ENCODE measurements around the gene CYP3A7. TPM values are rescaled to one million over a fixed set of nuclear protein-coding genes. Genes with fewer than 3 reads are reported as not detected.
"Not testable (repeated sequence)": the region's sequence is repeated elsewhere in the genome, so short reads cannot be mapped to it uniquely, and the experiment has no call there.

The CYP3A7 gene
- total and polyA plus RNA-seq, 7 experiments from 2014 or later, result 0.08 TPM; not detected in 6

DNA sequence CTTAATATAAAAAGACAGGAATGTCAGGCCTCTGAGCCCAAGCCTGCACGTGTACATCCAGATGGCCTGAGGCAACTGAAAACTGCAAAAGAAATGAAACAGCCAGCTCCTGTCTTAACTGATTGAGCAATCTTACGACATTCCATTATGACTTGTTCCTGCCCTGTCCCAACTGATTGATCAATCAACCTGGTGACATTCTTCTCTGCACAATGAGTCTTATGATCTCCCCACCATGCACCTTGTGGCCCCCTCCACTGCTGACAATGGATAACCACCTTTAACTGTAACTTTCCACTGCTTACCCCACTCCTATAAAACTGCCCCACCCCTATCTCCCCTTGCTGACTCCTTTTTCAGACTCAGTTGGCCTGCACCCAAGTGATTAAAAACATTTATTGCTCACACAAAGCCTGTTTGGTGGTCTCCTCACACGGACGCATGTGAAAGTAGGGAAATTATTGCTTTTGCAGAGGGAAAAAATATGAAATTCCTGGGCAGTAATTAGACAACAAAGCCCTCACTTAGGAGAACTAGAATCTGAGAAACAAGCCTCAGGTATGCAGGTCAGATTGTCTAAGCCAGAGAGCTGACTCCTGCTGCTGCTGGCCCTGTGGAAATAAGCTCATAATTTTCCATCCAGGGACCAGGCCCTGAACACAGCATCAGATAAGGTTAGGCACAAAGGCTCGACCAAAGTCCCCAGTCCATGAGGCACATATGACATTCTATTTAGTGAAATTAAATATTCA lies 5.3 kb downstream of the CYP3A7 start:
- DNase-seq, result no peak
- Histone ChIP-seq H3K36me3 (ENCODE audit: control insufficient read depth in 2 of 3, insufficient read depth in 3 of 3, low read length in 3 of 3) (no peaks in the 10 kb centered on the region), H3K9me3 (ENCODE audit: control insufficient read depth in 2 of 3, low read length in 3 of 3) (no peaks in the 10 kb centered on the region), H3K27ac (ENCODE audit: low read depth, low read length) (no peak overlapping the region), H3K4me3 (ENCODE audit: low read length) (no peak overlapping the region), H3K4me1 (ENCODE audit: control insufficient read depth in 2 of 2, insufficient read depth in 2 of 2, low read length in 2 of 2) (no peaks in the 10 kb centered on the region), H3K27me3 (ENCODE audit: control insufficient read depth in 2 of 2, insufficient read depth in 2 of 2, low read length in 2 of 2) (no peaks in the 10 kb centered on the region)
- H3K27ac Mint-ChIP-seq, result no peak overlapping the region
- ATAC-seq, result no peak
- H3K4me3 Mint-ChIP-seq, result no peak overlapping the region
- H3K9me3 Mint-ChIP-seq, result peaks cover 0 to 3% (median 0%) of the 10 kb centered on the region in 11 donors
- H3K4me1 Mint-ChIP-seq, result no peaks in the 10 kb centered on the region
- CTCF ChIA-PET, result no interaction called here
- POLR2A ChIA-PET, result no interaction called here
- H3K27me3 Mint-ChIP-seq, result no peaks in the 10 kb centered on the region
- H3K36me3 Mint-ChIP-seq, result no peaks in the 10 kb centered on the region
- intact Hi-C loops (cut with micrococcal nuclease), result no loop called here

GRCh38 chr7:99728615-99729014 lies 6.4 kb downstream of the CYP3A7 start:
- Mint-ChIP-seq H3K27me3 (no peaks in the 10 kb centered on the region), H3K4me3 (no peak overlapping the region), H3K36me3 (peaks cover 0 to 9% (median 6%) of the 10 kb centered on the region in 5 donors), H3K9me3 (peaks cover 0 to 3% (median 0%) of the 10 kb centered on the region in 11 donors), H3K27ac (no peak overlapping the region), H3K4me1 (no peaks in the 10 kb centered on the region)
- Histone ChIP-seq H3K27ac (ENCODE audit: low read depth, low read length) (no peak overlapping the region), H3K36me3 (ENCODE audit: control insufficient read depth in 2 of 3, insufficient read depth in 3 of 3, low read length in 3 of 3) (no peaks in the 10 kb centered on the region), H3K4me1 (ENCODE audit: control insufficient read depth in 2 of 2, insufficient read depth in 2 of 2, low read length in 2 of 2) (no peaks in the 10 kb centered on the region), H3K27me3 (ENCODE audit: control insufficient read depth in 2 of 2, insufficient read depth in 2 of 2, low read length in 2 of 2) (no peaks in the 10 kb centered on the region), H3K4me3 (ENCODE audit: low read length) (no peak overlapping the region), H3K9me3 (ENCODE audit: control insufficient read depth in 2 of 3, low read length in 3 of 3) (no peaks in the 10 kb centered on the region)
- CTCF ChIA-PET, result no interaction called here
- ATAC-seq, result no peak
- POLR2A ChIA-PET, result no interaction called here
- DNase-seq, result no peak
- intact Hi-C loops (cut with micrococcal nuclease), result no loop called here

GRCh38 chr7:99723201-99723600 lies 11.8 kb downstream of the CYP3A7 start:
- H3K27ac ChIP-seq (ENCODE audit: low read depth, low read length); ATAC-seq; H3K4me3 Mint-ChIP-seq; H3K4me1 ChIP-seq (ENCODE audit: control insufficient read depth in 2 of 2, insufficient read depth in 2 of 2, low read length in 2 of 2); intact Hi-C loops (cut with micrococcal nuclease); DNase-seq; POLR2A ChIA-PET; H3K27me3 Mint-ChIP-seq; H3K9me3 Mint-ChIP-seq; CTCF ChIA-PET; H3K9me3 ChIP-seq (ENCODE audit: control insufficient read depth in 2 of 3, low read length in 3 of 3); H3K27ac Mint-ChIP-seq; H3K27me3 ChIP-seq (ENCODE audit: control insufficient read depth in 2 of 2, insufficient read depth in 2 of 2, low read length in 2 of 2); H3K36me3 ChIP-seq (ENCODE audit: control insufficient read depth in 2 of 3, insufficient read depth in 3 of 3, low read length in 3 of 3); H3K4me3 ChIP-seq (ENCODE audit: low read length): not testable (repeated sequence)
- Mint-ChIP-seq H3K36me3 (peaks cover 0 to 10% (median 7%) of the 10 kb centered on the region in 5 donors), H3K4me1 (peaks cover 6 to 26% (median 22%) of the 10 kb centered on the region in 7 donors)

- Mint-ChIP-seq H3K9me3 (peaks cover 0 to 8% (median 0%) of the 10 kb centered on the region in 11 donors), H3K4me1 (peaks cover 6 to 26% (median 22%) of the 10 kb centered on the region in 7 donors), H3K4me3 (peak overlapping the region in 1 of 10 donors; percentile 10), H3K27ac (peak overlapping the region in 5 of 9 donors; percentile 1 to 74 (median 23)), H3K36me3 (peaks cover 2 to 22% (median 9%) of the 10 kb centered on the region in 5 donors), H3K27me3 (no peaks in the 10 kb centered on the region)
- DNase-seq, result peak in 2 of 9 donors; percentile 2 to 7
- Histone ChIP-seq H3K27ac (ENCODE audit: low read depth, low read length) (no peak overlapping the region), H3K27me3 (ENCODE audit: control insufficient read depth in 2 of 2, insufficient read depth in 2 of 2, low read length in 2 of 2) (no peaks in the 10 kb centered on the region), H3K36me3 (ENCODE audit: control insufficient read depth in 2 of 3, insufficient read depth in 3 of 3, low read length in 3 of 3) (no peaks in the 10 kb centered on the region), H3K9me3 (ENCODE audit: control insufficient read depth in 2 of 3, low read length in 3 of 3) (no peaks in the 10 kb centered on the region), H3K4me3 (ENCODE audit: low read length) (no peak overlapping the region), H3K4me1 (ENCODE audit: control insufficient read depth in 2 of 2, insufficient read depth in 2 of 2, low read length in 2 of 2) (no peaks in the 10 kb centered on the region)
- ChIA-PET CTCF (no interaction called here), POLR2A (no interaction called here)
- peak; percentile 24 for ATAC-seq
- intact Hi-C loops (cut with micrococcal nuclease), result no loop called here
Measured at GRCh38 chr7:99720800-99721595, 14.0 kb downstream of the CYP3A7 start.

DNA sequence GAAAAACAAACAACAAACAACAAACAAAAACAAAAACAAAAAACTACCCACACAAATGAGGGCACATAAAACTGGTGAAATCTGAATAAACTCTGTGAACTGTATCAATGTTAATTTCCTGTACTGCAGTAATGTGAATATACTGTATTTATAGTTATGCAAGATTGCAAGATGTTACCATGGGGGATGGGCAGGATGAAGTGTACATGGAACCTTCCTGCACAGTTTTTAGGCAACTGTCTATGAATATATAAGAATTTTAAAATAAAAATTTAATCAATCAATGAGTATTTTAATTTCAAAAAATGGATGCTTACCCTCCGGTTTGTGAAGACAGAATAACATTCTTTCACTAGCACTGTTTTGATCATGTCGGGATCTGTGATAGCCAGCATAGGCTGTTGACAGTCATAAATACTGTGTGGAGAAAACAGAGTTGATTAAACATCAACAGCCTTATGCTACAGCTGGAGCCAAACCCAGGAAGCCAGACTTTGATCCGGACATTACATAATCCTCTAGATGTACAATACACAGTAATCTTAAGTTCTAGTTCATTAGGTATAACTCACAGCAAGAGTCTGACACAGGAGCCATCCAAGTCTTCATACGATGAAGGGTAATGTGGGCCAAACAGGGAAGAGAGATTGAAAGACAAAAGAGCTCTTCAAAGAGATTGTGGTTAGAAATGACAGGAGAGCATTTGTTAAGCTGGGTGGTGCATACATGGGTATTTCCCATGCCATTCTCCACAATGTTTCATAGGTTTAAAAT lies 14.8 kb downstream of the CYP3A7 start:
- POLR2A ChIA-PET, result no interaction called here
- H3K27ac Mint-ChIP-seq, result peak overlapping the region in 6 of 9 donors; percentile 1 to 74 (median 22)

GRCh38 chr7:99713995-99714570 lies 20.9 kb downstream of the CYP3A7 start:
- Histone ChIP-seq H3K27me3 (ENCODE audit: control insufficient read depth in 2 of 2, insufficient read depth in 2 of 2, low read length in 2 of 2) (no peaks in the 10 kb centered on the region), H3K9me3 (ENCODE audit: control insufficient read depth in 2 of 3, low read length in 3 of 3) (no peaks in the 10 kb centered on the region), H3K4me3 (ENCODE audit: low read length) (no peak overlapping the region), H3K36me3 (ENCODE audit: control insufficient read depth in 2 of 3, insufficient read depth in 3 of 3, low read length in 3 of 3) (peaks cover 0 to 2% (median 0%) of the 10 kb centered on the region in 3 experiments), H3K27ac (ENCODE audit: low read depth, low read length) (no peak overlapping the region), H3K4me1 (ENCODE audit: control insufficient read depth in 2 of 2, insufficient read depth in 2 of 2, low read length in 2 of 2) (no peaks in the 10 kb centered on the region)
- intact Hi-C loops (cut with micrococcal nuclease), result no loop called here
- H3K9me3 Mint-ChIP-seq, result peaks cover 0 to 20% (median 0%) of the 10 kb centered on the region in 11 donors
- H3K4me1 Mint-ChIP-seq, result peaks cover 0 to 5% (median 4%) of the 10 kb centered on the region in 7 donors
- POLR2A ChIA-PET, result no interaction called here
- peaks cover 2 to 52% (median 40%) of the 10 kb centered on the region in 5 donors for H3K36me3 Mint-ChIP-seq
- H3K27me3 Mint-ChIP-seq, result no peaks in the 10 kb centered on the region
- DNase-seq (no peak), ATAC-seq (no peak)
- H3K27ac Mint-ChIP-seq, result no peak overlapping the region
- no peak overlapping the region for H3K4me3 Mint-ChIP-seq
- CTCF ChIA-PET, result no interaction called here

More for the DNA sequence above, 14.8 kb downstream of the CYP3A7 start:
- H3K27ac ChIP-seq (ENCODE audit: low read depth, low read length), result no peak overlapping the region
- H3K4me1 ChIP-seq (ENCODE audit: control insufficient read depth in 2 of 2, insufficient read depth in 2 of 2, low read length in 2 of 2), result no peaks in the 10 kb centered on the region
- H3K36me3 Mint-ChIP-seq, result peaks cover 2 to 27% (median 11%) of the 10 kb centered on the region in 5 donors
- H3K36me3 ChIP-seq (ENCODE audit: control insufficient read depth in 2 of 3, insufficient read depth in 3 of 3, low read length in 3 of 3), result no peaks in the 10 kb centered on the region
- H3K4me1 Mint-ChIP-seq, result peaks cover 6 to 26% (median 22%) of the 10 kb centered on the region in 7 donors
- H3K4me3 Mint-ChIP-seq, result peak overlapping the region in 1 of 10 donors; percentile 10
- H3K27me3 ChIP-seq (ENCODE audit: control insufficient read depth in 2 of 2, insufficient read depth in 2 of 2, low read length in 2 of 2), result no peaks in the 10 kb centered on the region
- no peak overlapping the region for H3K4me3 ChIP-seq (ENCODE audit: low read length)
- ATAC-seq, result peak; percentile 55
- intact Hi-C loops (cut with micrococcal nuclease), result no loop called here
- no peaks in the 10 kb centered on the region for H3K9me3 ChIP-seq (ENCODE audit: control insufficient read depth in 2 of 3, low read length in 3 of 3)
- CTCF ChIA-PET, result no interaction called here
- DNase-seq, result peak in 2 of 9 donors; percentile 14 to 19
- H3K27me3 Mint-ChIP-seq, result no peaks in the 10 kb centered on the region
- H3K9me3 Mint-ChIP-seq, result peaks cover 0 to 10% (median 0%) of the 10 kb centered on the region in 11 donors

Measured in naive thymus-derived CD4-positive, alpha-beta T cell (primary cell).